GM12891 (cell line): ENCODE results near the gene RIPOR3.

Source experiments
- DNase-seq: peaks from one replicate; pipeline ENCODE4 v3.0.0; 2011; ENCODE audit warnings: low spot score; ENCODE audit not compliant: insufficient read length
- FAIRE-seq: peaks from 2 replicates; lab custom pipeline; 2011; peaks lifted over from hg19 to GRCh38; lab: Jason Lieb, UNC
- PAX5 ChIP-seq: IDR thresholded peaks from 2 replicates; pipeline ENCODE4 v1.6.1; 2011; ENCODE audit warnings: low read length, moderate library complexity, mild to moderate bottlenecking; ENCODE audit not compliant: insufficient read depth, severe bottlenecking
- POLR2A ChIP-seq: IDR thresholded peaks from 2 replicates; pipeline ENCODE4 v1.6.1; 2011; ENCODE audit warnings: low read depth, low read length, control low read depth
- POLR2AphosphoS5 ChIP-seq: IDR thresholded peaks from 2 replicates; pipeline ENCODE4 v1.6.1; 2011; ENCODE audit warnings: low read depth, low read length, control low read depth
- POU2F2 ChIP-seq: IDR thresholded peaks from 2 replicates; pipeline ENCODE4 v1.6.1; 2011; ENCODE audit warnings: low read depth, mild to moderate bottlenecking, control low read depth, low read length, moderate library complexity
- SPI1 ChIP-seq: IDR thresholded peaks from 2 replicates; pipeline ENCODE4 v1.6.1; 2011; ENCODE audit warnings: low read depth, low read length, control low read depth
- TAF1 ChIP-seq: IDR thresholded peaks from 2 replicates; pipeline ENCODE4 v1.6.1; 2011; ENCODE audit warnings: low read depth, low read length, control low read depth

RIPOR3 gene

DNA sequence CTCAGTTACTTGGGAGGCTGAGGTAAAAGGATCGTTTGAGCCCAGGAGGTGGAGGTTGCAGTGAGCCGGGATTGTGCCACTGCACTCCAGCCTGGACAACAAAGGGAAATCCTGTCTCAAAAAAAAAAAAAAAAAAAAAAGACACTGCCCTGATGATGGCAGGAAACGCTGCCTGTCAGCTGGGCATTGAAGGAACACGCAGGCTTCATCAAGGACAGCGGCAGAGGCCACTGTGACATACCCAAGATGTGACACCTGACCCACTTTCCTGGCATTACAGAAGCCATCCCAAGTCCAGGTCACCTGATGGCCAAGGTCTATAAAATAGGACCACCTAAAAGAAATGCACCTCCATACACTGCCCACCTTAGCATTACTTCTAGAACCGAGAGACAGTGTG is 75.9 kb downstream of the RIPOR3 start:
- FAIRE-seq (no peak), DNase-seq (no peak)
- TF ChIP-seq TAF1 (no peak), POLR2A (no peak), SPI1 (no peak), POLR2AphosphoS5 (no peak), POU2F2 (no peak), PAX5 (no peak)

DNA sequence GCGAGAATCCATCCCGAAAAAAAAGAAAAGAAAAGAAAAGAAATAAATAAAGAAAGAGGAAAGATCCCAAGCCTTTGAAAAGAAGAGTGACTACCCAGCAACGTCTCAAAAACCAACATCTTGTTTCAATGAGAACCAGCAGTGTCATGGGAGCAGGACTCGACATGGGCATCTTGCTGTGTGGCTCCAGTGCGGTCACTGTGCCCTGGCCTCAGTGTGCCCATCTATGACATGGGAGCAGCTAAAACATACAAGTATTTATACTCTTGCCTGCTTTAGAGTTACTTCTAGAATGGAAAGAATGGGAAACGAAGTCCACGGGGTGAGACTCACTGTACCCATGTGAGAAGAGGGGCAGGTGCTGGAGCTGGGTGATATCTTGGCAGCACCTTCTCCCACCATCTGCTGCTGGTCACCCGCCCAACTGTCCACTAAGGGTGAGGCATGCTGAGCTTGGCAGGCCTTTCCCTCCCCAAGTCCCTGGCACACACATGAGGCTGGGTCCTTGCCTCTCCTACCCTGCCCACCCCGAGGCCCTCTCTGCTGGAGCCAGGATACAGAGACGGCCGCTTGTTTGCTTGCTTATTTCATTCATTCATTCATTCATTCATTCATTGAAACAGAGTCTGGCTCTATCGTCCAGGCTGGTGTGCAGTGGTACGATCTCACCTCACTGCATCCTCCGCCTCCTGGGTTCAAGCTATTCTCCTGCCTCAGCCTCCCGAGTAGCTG is 77.7 kb downstream of the RIPOR3 start:
- DNase-seq = no peak
- no peak for FAIRE-seq
- TF ChIP-seq POLR2A (no peak), PAX5 (no peak), SPI1 (no peak), POLR2AphosphoS5 (no peak), TAF1 (no peak), POU2F2 (no peak)

DNA sequence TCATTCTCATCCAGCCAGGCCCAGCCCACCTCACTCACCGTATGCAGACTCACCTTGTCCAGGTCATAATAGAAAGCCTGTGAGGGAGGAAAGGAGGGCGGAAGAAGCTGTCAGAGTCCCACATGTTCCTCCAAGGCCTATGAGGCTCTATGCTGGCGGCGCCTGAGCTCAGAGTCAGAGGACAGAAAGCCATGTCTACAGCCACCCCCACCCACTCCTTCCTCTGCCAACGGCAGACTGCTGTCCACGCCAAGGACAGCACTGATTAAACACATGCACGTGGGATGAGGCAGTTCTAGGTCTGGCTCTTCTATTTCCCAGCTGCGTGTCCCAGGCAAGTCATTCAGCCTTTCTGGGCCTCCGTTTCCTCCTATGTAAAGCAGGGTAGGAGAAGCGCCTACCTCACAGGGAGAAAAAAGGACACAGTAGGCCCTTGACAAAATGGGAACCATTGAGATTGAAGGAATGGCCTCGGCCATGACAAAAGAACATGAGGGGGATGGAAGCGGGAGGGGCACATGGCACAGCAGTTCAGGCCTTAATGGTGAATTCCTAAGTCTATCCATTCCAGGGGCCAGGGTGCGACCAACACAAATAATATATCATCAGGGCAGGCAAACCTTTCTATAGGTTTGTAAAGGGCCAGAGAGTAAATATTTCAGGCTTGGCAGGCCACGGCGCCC is 80.1 kb downstream of the RIPOR3 start:
- TF ChIP-seq POLR2AphosphoS5 (no peak), PAX5 (no peak)
- FAIRE-seq (no peak), DNase-seq (no peak)

GRCh38 chr20:50610212-50610718 is 81.1 kb downstream of the RIPOR3 start:
- TF ChIP-seq SPI1 (no peak), POLR2AphosphoS5 (no peak), PAX5 (no peak), POLR2A (no peak), TAF1 (no peak), POU2F2 (no peak)
- DNase-seq = no peak
- no peak for FAIRE-seq

- DNase-seq = no peak
- TF ChIP-seq POLR2A (no peak), SPI1 (no peak), POU2F2 (no peak), POLR2AphosphoS5 (no peak), PAX5 (no peak), TAF1 (no peak)
- no peak for FAIRE-seq
Observed at GRCh38 chr20:50609438-50609989, 81.8 kb downstream of the RIPOR3 start.

GRCh38 chr20:50608750-50609104 is 82.6 kb downstream of the RIPOR3 start:
- no peak for FAIRE-seq
- no peak for DNase-seq
- TF ChIP-seq POLR2AphosphoS5 = no peak
- TF ChIP-seq TAF1 = no peak
- no peak for TF ChIP-seq SPI1
- TF ChIP-seq POU2F2 = no peak

DNA sequence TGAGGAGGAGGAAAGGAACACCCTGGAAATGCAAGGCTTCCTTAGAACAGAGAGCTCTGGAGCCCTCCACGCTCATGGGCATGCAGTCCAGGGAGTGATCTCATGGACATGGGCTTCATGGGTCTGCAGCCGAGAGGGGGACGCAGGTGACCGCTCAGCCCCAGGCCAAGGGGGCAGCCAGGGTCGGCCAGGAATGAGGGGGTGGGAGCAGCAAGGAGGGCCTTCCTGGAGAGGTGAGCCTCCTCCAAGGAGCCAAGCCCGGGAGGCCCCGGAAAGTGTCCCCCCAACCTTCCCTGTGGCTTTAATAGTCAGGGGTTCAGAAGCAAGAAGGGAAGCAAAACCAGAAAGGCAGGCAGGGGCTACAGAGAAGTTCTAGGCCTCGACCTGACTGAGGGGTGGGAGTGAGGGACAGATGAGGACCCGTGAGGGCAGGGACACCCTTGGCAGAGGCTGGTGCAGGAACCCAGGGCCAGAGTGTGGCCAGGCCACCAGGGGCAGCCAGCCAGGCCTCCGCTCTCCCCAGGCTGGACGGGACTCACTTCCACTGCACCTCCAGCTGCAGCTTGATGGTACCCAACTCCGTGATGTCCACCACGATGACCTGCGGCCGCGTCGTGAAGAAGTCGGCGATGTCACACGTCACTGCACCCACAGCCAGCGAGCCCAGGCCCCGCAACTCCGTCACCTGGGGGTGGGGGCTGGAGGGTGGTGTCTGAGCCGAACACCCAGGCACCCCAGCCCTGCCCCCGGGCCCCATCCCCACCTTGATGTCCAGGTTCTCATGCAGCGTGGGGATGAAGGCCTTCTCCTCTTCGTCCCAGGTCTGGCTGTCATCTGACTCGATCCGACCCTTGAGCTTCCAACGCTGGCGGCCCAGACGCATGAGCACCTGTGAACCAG is 83.2 kb downstream of the RIPOR3 start:
- TF ChIP-seq POLR2AphosphoS5 (no peak), SPI1 (no peak), TAF1 (no peak), POU2F2 (no peak), PAX5 (no peak)
- DNase-seq (no peak), FAIRE-seq (no peak)

- FAIRE-seq = no peak
- TF ChIP-seq POU2F2 (no peak), SPI1 (no peak), PAX5 (no peak)
Observed at GRCh38 chr20:50607436-50607835, 83.9 kb downstream of the RIPOR3 start.

GRCh38 chr20:50605136-50605535 is 86.2 kb downstream of the RIPOR3 start:
- DNase-seq = no peak
- TF ChIP-seq PAX5 (no peak), POLR2AphosphoS5 (no peak), POU2F2 (no peak), SPI1 (no peak), TAF1 (no peak), POLR2A (no peak)
- FAIRE-seq = no peak

More at GRCh38 chr20:50607436-50607835, 83.9 kb downstream of the RIPOR3 start:
- DNase-seq = no peak
